Gastrocnemius medialis (tissue), 4 donors: ENCODE results near the gene CEPT1.

Experiments
- POLR2A ChIP-seq, 2 donors: fragments of 450-650 bp; IDR thresholded peaks; one replicate each; pipeline ENCODE4 v1.6.1; 2017; ENCODE audit warnings: antibody characterized with exemption in 2 of 2, mild to moderate bottlenecking in 2 of 2, moderate library complexity in 2 of 2
- TF ChIP-seq, protein P1 (sequence below), 5 experiments: fragments of 450-650 bp in 3 of 5; fragments of 200-600 bp in 2 of 5; sonication (generic) in 2 of 5; IDR thresholded peaks in 4 of 5; conservative IDR thresholded peaks in 1 of 5; 1 replicate in 4 of 5; 2 replicates in 1 of 5; pipeline ENCODE4 v1.5.1; 2016 to 2019; ENCODE audit warnings: antibody characterized with exemption in 5 of 5, mild to moderate bottlenecking in 3 of 5, moderate library complexity in 3 of 5

DNA sequence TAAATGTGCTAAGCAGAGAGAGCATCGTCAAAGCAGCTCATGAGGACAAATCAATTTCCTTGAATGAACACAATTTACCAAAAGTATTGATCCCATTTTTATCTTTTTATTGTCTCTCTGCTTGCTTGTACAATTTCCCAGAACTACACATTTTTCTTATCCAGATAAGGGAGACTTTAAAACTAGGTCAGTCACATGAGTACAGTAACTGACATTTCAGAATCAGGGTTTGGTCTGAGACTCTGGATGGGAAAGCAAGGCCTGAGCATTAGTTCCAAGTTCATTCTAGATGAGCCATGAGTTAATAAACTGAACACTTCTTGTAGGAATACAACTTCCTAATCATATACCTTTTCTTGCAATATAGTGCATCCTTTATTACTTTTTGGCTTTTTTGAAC is 71.9 kb downstream of the CEPT1 start:
- TF ChIP-seq, protein P1, sequence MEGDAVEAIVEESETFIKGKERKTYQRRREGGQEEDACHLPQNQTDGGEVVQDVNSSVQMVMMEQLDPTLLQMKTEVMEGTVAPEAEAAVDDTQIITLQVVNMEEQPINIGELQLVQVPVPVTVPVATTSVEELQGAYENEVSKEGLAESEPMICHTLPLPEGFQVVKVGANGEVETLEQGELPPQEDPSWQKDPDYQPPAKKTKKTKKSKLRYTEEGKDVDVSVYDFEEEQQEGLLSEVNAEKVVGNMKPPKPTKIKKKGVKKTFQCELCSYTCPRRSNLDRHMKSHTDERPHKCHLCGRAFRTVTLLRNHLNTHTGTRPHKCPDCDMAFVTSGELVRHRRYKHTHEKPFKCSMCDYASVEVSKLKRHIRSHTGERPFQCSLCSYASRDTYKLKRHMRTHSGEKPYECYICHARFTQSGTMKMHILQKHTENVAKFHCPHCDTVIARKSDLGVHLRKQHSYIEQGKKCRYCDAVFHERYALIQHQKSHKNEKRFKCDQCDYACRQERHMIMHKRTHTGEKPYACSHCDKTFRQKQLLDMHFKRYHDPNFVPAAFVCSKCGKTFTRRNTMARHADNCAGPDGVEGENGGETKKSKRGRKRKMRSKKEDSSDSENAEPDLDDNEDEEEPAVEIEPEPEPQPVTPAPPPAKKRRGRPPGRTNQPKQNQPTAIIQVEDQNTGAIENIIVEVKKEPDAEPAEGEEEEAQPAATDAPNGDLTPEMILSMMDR (IDR thresholded peaks at IDR 0.05 in 4 of 5, conservative IDR thresholded peaks at IDR 0.05 in 1 of 5), result no peak
- no peak for TF ChIP-seq POLR2A (IDR thresholded peaks at IDR 0.05)
